Measurements from ENCODE around the gene NTM.

DNA sequence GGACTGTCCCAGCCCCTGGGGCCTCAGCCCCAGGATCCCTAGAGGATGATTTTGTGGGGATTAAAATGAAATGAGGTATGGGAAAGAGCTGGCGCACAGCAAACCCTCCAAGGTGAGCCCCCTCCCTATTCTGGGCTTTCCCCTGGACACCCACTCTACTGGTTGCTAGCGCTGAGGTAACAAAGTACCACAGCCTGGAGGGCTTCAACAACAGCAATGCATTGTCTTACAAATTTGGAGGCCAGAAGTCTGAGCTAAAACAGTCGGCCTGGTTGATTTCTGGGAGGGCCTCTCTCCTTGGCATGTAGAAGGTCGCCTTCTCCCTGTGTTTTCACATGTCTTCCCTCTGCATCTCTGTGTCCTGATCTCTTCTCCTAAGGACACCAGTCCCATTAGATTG, 913.6 kb downstream of the NTM start:
- TF ChIP-seq EZH2phosphoT487 (IDR thresholded peaks at IDR 0.05; ENCODE audit: insufficient read depth, low read depth) (no peak), EZH2 (IDR thresholded peaks at IDR 0.05; ENCODE audit: insufficient read depth, poor library complexity, severe bottlenecking) (no peak)

All from GM23248 (cell line).